K562 (cell line): Measurements from ENCODE around the gene RNMT. TPM values are rescaled to one million over a fixed set of nuclear protein-coding genes. Genes with fewer than 3 reads are reported as not detected.

Experiments used
- ELF4 ChIP-seq: fragments of 450-650 bp; formaldehyde crosslinking; IDR thresholded peaks from 2 replicates; pipeline ENCODE4 v1.4.0; 2022; ENCODE audit warnings: missing genetic modification characterization
- FOXM1 ChIP-seq, 2 experiments: fragments of 450-650 bp in 1 of 2; sonication (generic) in 1 of 2; formaldehyde crosslinking in 1 of 2; IDR thresholded peaks; 2 replicates each; pipeline versions ENCODE4 v1.6.1 to v1.9.0; 2017 to 2022; ENCODE audit warnings: low read depth in 2 of 2, mild to moderate bottlenecking in 2 of 2, missing genetic modification reagents in 1 of 2, moderate library complexity in 1 of 2
- GTF2B ChIP-seq: IDR thresholded peaks from 2 replicates; pipeline ENCODE4 v1.6.1; 2011; ENCODE audit not compliant: insufficient read length; ENCODE audit errors: extremely low read depth
- GTF2F1 ChIP-seq: IDR thresholded peaks from 2 replicates; pipeline ENCODE4 v1.6.1; 2011; ENCODE audit warnings: low read depth, low read length, improper control_type of control experiment
- MIER1 ChIP-seq: fragments of 450-650 bp; IDR thresholded peaks from 2 replicates; pipeline ENCODE4 v1.6.1; 2016; ENCODE audit warnings: antibody characterized with exemption, mild to moderate bottlenecking, low read depth
- MXD1 ChIP-seq: fragments of 250-450 bp; sonication (Bioruptor Pico); IDR thresholded peaks from 2 replicates; pipeline ENCODE4 v1.8.0; 2021; ENCODE audit warnings: borderline replicate concordance, mild to moderate bottlenecking, moderate library complexity; ENCODE audit not compliant: poor library complexity, severe bottlenecking
- RAD21 ChIP-seq, 2 experiments: fragments of 250-450 bp in 1 of 2; fragments of 450-650 bp in 1 of 2; sonication (Bioruptor Pico) in 1 of 2; formaldehyde crosslinking in 1 of 2; IDR thresholded peaks in 1 of 2; conservative IDR thresholded peaks in 1 of 2; 2 replicates each; pipeline versions ENCODE4 v1.4.0 to v1.8.0; 2020 to 2022; ENCODE audit warnings: mild to moderate bottlenecking in 2 of 2, moderate library complexity in 1 of 2
- RNF2 ChIP-seq: sonication (generic); IDR thresholded peaks from 2 replicates; pipeline ENCODE4 v1.6.1; 2016
- SAP30 ChIP-seq: fragments of 200-600 bp; sonication (generic); IDR thresholded peaks from 2 replicates; pipeline ENCODE4 v1.6.1; 2012; ENCODE audit warnings: borderline replicate concordance, low read depth, mild to moderate bottlenecking, moderate library complexity, low read length, control low read depth, inconsistent platforms; ENCODE audit not compliant: insufficient read depth, poor library complexity, severe bottlenecking
- SMARCA5 ChIP-seq: fragments of 450-650 bp; IDR thresholded peaks from 2 replicates; pipeline ENCODE4 v1.6.1; 2016
- STAT5A ChIP-seq: IDR thresholded peaks from 2 replicates; pipeline ENCODE4 v1.6.1; 2012; ENCODE audit warnings: low read length, inconsistent platforms, borderline replicate concordance
- TAF9B ChIP-seq: fragments of 450-650 bp; IDR thresholded peaks from 2 replicates; pipeline ENCODE4 v1.6.1; 2018; ENCODE audit warnings: mild to moderate bottlenecking; ENCODE audit not compliant: partially characterized antibody
- TOE1 ChIP-seq, 2 experiments: fragments of 450-650 bp in 1 of 2; sonication (generic) in 1 of 2; formaldehyde crosslinking in 1 of 2; IDR thresholded peaks; 2 replicates each; pipeline versions ENCODE4 v1.7.1 to v1.8.0; 2016 to 2022; ENCODE audit warnings: borderline replicate concordance in 2 of 2, mild to moderate bottlenecking in 2 of 2, antibody characterized with exemption in 1 of 2, inconsistent platforms in 1 of 2, low read depth in 1 of 2, missing genetic modification reagents in 1 of 2, moderate library complexity in 1 of 2
- ZBTB17 ChIP-seq: fragments of 450-650 bp; formaldehyde crosslinking; IDR thresholded peaks from 2 replicates; pipeline ENCODE4 v1.4.0; 2020; ENCODE audit warnings: mild to moderate bottlenecking
- ZNF282 ChIP-seq: sonication (generic); formaldehyde crosslinking; IDR thresholded peaks from 2 replicates; pipeline ENCODE4 v1.8.1; 2023; ENCODE audit warnings: missing genetic modification reagents
- polyA plus RNA-seq, 8 experiments: library from polyadenylated mRNA; depleted of rRNA in 4 of 8; stranded (reverse) in 5 of 8; unstranded in 3 of 8; fragments of >200 nt; fragmentation: Nextera tagmentation in 2 of 8; fragmentation: Illumina TruSeq in 1 of 8; extraction: Ambion mirVana in 2 of 8; extraction: Trizol in 1 of 8; gene quantifications; 2 replicates each; pipeline versions ENCODE4 v1.2.1 to v1.2.3, GENCODE V29; 2011 to 2014; ENCODE audit warnings: inconsistent platforms in 1 of 8, missing spikeins in 1 of 8
- total RNA-seq, 7 experiments: library from RNA; depleted of rRNA in 6 of 7; stranded (reverse); fragments of >200 nt in 6 of 7; fragmentation: Illumina TruSeq in 2 of 7; extraction: Trizol in 2 of 7; gene quantifications; 2 replicates each; pipeline versions ENCODE4 v1.2.1 to v1.2.3, GENCODE V29; 2011 to 2021; ENCODE audit warnings: low replicate concordance in 1 of 7
- TF ChIP-seq, protein P1 (sequence below): sonication (generic); formaldehyde crosslinking; IDR thresholded peaks from 2 replicates; pipeline ENCODE4 v1.8.1; 2023; ENCODE audit warnings: mild to moderate bottlenecking, missing genetic modification reagents
- TF ChIP-seq, protein P2 (sequence below), 2 experiments: fragments of 450-650 bp in 1 of 2; sonication (generic) in 1 of 2; formaldehyde crosslinking in 1 of 2; IDR thresholded peaks in 1 of 2; conservative IDR thresholded peaks in 1 of 2; 2 replicates each; pipeline versions ENCODE4 v1.6.1 to v1.8.1; 2016 to 2023; ENCODE audit warnings: mild to moderate bottlenecking in 2 of 2, moderate library complexity in 2 of 2, inconsistent platforms in 1 of 2, missing genetic modification reagents in 1 of 2
- TF ChIP-seq, protein P3 (sequence below): fragments of 450-650 bp; IDR thresholded peaks from 2 replicates; pipeline ENCODE4 v1.6.1; 2016; ENCODE audit warnings: mild to moderate bottlenecking

RNMT gene
- total and polyA plus RNA-seq, 9 of the 15 experiments (the other 6 are each of a cell fraction or from before 2014, with no cell fraction given): 20.2 to 63.4 (median 34.1) TPM

GRCh38 chr18:13726232-13726971 lies at the start of gene RNMT, which contains the start of gene FAM210A (continued):
- no peak for TF ChIP-seq FOXM1 (IDR thresholded peaks at IDR 0.05; ENCODE audit: low read depth)
- 0 out of 2 replicates have a peak, but pooled peaks have one; percentile 54 for TF ChIP-seq FOXM1 (CRISPR knock-in tag; IDR thresholded peaks at IDR 0.05; ENCODE audit: low read depth)
- 0 out of 2 replicates have a peak, but pooled peaks have one; percentile 63 for TF ChIP-seq ZBTB17 (CRISPR knock-in tag)
- TF ChIP-seq, protein P1, sequence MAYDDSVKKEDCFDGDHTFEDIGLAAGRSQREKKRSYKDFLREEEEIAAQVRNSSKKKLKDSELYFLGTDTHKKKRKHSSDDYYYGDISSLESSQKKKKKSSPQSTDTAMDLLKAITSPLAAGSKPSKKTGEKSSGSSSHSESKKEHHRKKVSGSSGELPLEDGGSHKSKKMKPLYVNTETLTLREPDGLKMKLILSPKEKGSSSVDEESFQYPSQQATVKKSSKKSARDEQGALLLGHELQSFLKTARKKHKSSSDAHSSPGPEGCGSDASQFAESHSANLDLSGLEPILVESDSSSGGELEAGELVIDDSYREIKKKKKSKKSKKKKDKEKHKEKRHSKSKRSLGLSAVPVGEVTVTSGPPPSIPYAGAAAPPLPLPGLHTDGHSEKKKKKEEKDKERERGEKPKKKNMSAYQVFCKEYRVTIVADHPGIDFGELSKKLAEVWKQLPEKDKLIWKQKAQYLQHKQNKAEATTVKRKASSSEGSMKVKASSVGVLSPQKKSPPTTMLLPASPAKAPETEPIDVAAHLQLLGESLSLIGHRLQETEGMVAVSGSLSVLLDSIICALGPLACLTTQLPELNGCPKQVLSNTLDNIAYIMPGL (CRISPR knock-in tag): no peak; the same call in 1 of the 2 replicates
- TF ChIP-seq TAF9B: peak; percentile 81
- no peak for TF ChIP-seq SMARCA5
- peak; percentile 81 for TF ChIP-seq MXD1 (CRISPR knock-in tag)
- TF ChIP-seq, protein P2, sequence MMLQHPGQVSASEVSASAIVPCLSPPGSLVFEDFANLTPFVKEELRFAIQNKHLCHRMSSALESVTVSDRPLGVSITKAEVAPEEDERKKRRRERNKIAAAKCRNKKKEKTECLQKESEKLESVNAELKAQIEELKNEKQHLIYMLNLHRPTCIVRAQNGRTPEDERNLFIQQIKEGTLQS (IDR thresholded peaks at IDR 0.05): peak; percentile 91
- TF ChIP-seq, protein P2 (CRISPR knock-in tag; conservative IDR thresholded peaks at IDR 0.05): no peak
- TF ChIP-seq MIER1: 0 out of 2 replicates have a peak, but pooled peaks have one; percentile 14
- TF ChIP-seq STAT5A: no peak
- 0 out of 2 replicates have a peak, but pooled peaks have one; percentile 46 for TF ChIP-seq ZNF282 (CRISPR knock-in tag)
- TF ChIP-seq RAD21 (CRISPR knock-in tag; conservative IDR thresholded peaks at IDR 0.05 in 1 of 2, IDR thresholded peaks at IDR 0.05 in 1 of 2): peak in 1 of 2 experiments; percentile 21; a peak in 2 of 4 replicates
- peak; percentile 96 for TF ChIP-seq SAP30
- TF ChIP-seq, protein P3, sequence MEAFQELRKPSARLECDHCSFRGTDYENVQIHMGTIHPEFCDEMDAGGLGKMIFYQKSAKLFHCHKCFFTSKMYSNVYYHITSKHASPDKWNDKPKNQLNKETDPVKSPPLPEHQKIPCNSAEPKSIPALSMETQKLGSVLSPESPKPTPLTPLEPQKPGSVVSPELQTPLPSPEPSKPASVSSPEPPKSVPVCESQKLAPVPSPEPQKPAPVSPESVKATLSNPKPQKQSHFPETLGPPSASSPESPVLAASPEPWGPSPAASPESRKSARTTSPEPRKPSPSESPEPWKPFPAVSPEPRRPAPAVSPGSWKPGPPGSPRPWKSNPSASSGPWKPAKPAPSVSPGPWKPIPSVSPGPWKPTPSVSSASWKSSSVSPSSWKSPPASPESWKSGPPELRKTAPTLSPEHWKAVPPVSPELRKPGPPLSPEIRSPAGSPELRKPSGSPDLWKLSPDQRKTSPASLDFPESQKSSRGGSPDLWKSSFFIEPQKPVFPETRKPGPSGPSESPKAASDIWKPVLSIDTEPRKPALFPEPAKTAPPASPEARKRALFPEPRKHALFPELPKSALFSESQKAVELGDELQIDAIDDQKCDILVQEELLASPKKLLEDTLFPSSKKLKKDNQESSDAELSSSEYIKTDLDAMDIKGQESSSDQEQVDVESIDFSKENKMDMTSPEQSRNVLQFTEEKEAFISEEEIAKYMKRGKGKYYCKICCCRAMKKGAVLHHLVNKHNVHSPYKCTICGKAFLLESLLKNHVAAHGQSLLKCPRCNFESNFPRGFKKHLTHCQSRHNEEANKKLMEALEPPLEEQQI: no peak
- no peak for TF ChIP-seq GTF2B
- peak; percentile 65; the same call in 1 of the 2 replicates for TF ChIP-seq RNF2
- TF ChIP-seq GTF2F1: peak; percentile 28; the same call in 1 of the 2 replicates
- TF ChIP-seq ELF4 (CRISPR knock-in tag): peak; percentile 71; the same call in 1 of the 2 replicates
- peak; percentile 78 for TF ChIP-seq TOE1 (IDR thresholded peaks at IDR 0.05; ENCODE audit: borderline replicate concordance)
- no peak for TF ChIP-seq TOE1 (CRISPR knock-in tag; IDR thresholded peaks at IDR 0.05; ENCODE audit: borderline replicate concordance, low read depth)
